Osteocyte (in vitro differentiated cells): Measurements from ENCODE around the gene SLCO2A1. TPM values are rescaled to one million over a fixed set of nuclear protein-coding genes. Genes with fewer than 3 reads are reported as not detected.

ENCODE experiments used
- DNase-seq: peaks from one replicate; pipeline ENCODE4 v3.0.0; 2021; ENCODE audit warnings: mixed read lengths; ENCODE audit not compliant: unreplicated experiment; ENCODE audit errors: extremely low spot score
- H3K27ac Mint-ChIP-seq: one replicate; pipeline ENCODE4 v1.8.0; 2021; ENCODE audit warnings: mild to moderate bottlenecking, mixed read lengths; ENCODE audit not compliant: unreplicated experiment
- H3K27me3 Mint-ChIP-seq: one replicate; pipeline ENCODE4 v1.8.0; 2021; ENCODE audit warnings: mixed read lengths; ENCODE audit not compliant: unreplicated experiment
- H3K36me3 Mint-ChIP-seq: one replicate; pipeline ENCODE4 v1.8.0; 2021; ENCODE audit warnings: mixed read lengths; ENCODE audit not compliant: unreplicated experiment
- H3K4me1 Mint-ChIP-seq: one replicate; pipeline ENCODE4 v1.8.0; 2021; ENCODE audit warnings: mixed read lengths; ENCODE audit not compliant: unreplicated experiment
- H3K4me3 Mint-ChIP-seq: one replicate; pipeline ENCODE4 v1.8.0; 2021; ENCODE audit warnings: mild to moderate bottlenecking, moderate library complexity, mixed read lengths; ENCODE audit not compliant: unreplicated experiment
- H3K9me3 Mint-ChIP-seq: one replicate; pipeline ENCODE4 v1.8.0; 2021; ENCODE audit warnings: mixed read lengths; ENCODE audit not compliant: unreplicated experiment
- total RNA-seq: library from RNA; stranded (reverse); gene quantifications from 2 replicates; pipeline ENCODE4 v1.2.1, GENCODE V29; 2021
- TF ChIP-seq, protein P1 (sequence below): fragments of 200-600 bp; sonication (generic); IDR thresholded peaks from 2 replicates; pipeline ENCODE4 v1.5.0; 2021; ENCODE audit warnings: antibody characterized with exemption, mild to moderate bottlenecking, moderate library complexity

The SLCO2A1 gene
- total RNA-seq, 1 donor from 2014 or later: 9.8 TPM

DNA sequence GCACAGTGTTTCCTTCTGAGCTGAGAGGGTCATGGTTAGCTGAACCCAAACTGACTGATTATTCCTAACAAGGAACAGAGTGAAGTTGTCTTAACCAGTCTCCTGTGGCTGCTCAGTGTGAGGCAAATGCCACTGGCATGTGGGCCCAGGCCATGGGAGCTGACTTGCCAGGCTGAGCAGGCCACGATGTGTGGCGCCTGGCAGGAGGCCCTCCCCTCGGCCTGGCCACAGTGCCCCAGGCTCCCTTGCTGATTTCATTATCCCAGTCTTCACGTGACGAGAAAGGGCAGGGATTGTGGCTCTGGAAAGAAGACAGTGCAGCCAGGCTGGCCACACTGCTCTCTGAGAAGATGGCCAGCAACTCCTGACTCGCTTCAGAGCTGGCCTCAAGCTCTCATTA lies 58.8 kb downstream of the SLCO2A1 start:
- TF ChIP-seq, protein P1, sequence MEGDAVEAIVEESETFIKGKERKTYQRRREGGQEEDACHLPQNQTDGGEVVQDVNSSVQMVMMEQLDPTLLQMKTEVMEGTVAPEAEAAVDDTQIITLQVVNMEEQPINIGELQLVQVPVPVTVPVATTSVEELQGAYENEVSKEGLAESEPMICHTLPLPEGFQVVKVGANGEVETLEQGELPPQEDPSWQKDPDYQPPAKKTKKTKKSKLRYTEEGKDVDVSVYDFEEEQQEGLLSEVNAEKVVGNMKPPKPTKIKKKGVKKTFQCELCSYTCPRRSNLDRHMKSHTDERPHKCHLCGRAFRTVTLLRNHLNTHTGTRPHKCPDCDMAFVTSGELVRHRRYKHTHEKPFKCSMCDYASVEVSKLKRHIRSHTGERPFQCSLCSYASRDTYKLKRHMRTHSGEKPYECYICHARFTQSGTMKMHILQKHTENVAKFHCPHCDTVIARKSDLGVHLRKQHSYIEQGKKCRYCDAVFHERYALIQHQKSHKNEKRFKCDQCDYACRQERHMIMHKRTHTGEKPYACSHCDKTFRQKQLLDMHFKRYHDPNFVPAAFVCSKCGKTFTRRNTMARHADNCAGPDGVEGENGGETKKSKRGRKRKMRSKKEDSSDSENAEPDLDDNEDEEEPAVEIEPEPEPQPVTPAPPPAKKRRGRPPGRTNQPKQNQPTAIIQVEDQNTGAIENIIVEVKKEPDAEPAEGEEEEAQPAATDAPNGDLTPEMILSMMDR: no peak
- Mint-ChIP-seq H3K27me3 (no peaks in the 10 kb centered on the region), H3K4me1 (peaks cover 3% of the 10 kb centered on the region), H3K27ac (no peak overlapping the region), H3K36me3 (peaks cover 10% of the 10 kb centered on the region), H3K9me3 (peaks cover 11% of the 10 kb centered on the region), H3K4me3 (no peak overlapping the region)
- no peak for DNase-seq

DNA sequence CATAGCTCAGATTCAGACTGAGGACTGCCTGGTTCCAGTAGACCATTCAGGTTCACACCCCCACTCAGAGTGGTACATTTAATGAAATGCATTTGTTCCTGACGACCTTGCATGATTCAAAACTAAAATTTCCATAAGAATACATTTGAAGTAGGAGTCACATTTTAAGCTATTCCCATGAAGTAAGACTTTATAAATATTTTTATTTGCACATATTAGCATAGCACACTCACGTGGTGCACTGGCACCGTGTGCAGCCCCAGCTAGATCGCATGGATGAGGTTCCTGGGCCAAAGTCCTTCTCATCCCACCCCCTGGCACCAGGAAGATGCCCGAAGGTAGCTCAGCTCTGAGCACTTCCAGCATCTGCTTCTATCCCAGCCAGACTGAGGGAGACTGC lies 59.4 kb downstream of the SLCO2A1 start:
- peaks cover 3% of the 10 kb centered on the region for H3K4me1 Mint-ChIP-seq
- no peak for DNase-seq
- no peak overlapping the region for H3K4me3 Mint-ChIP-seq
- peaks cover 11% of the 10 kb centered on the region for H3K9me3 Mint-ChIP-seq
- H3K36me3 Mint-ChIP-seq: peaks cover 10% of the 10 kb centered on the region
- no peaks in the 10 kb centered on the region for H3K27me3 Mint-ChIP-seq
- H3K27ac Mint-ChIP-seq: no peak overlapping the region
- TF ChIP-seq, protein P1: no peak

DNA sequence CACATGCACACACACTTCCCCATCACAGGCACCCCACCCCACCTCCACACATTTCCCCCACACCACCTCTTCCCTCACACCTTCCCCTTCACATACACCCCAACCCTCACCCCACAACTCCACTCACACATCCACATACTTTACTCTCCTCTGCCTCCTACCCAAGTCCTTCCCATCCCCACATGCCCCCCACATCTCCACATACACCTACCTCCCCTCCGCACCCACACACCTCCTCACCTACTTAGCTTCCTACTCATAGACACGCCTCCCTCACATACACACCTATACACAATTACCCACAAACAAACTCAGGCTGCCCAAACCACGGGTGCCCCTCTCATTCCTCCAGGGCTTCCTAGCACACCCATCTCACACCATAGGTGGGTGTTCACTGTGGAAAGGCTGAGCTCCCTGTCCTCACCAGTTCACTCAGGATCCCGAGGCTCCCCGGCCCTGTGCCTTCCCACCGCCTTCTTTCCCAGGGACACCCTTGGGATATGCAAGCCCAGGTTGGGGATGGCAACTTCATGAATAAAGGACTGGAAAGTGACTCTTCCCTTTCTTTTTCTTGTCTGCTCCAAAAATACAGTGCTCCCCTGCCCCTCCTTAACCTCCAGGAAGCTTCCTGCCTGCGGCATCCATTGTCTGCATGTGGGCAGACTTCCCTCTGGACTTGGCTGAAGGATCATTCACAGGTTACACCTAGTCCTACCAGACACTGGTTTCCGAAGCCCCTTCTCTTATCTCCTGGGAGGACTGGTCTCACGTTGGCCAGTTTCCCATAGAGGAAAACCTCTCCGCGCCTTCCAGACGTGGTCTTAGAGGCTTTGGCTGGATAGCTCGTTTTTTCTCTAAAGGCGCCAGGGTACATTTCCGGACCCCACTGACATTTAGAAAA lies 61.5 kb downstream of the SLCO2A1 start:
- H3K27ac Mint-ChIP-seq: no peak overlapping the region
- TF ChIP-seq, protein P1: no peak
- peaks cover 7% of the 10 kb centered on the region for H3K36me3 Mint-ChIP-seq
- peaks cover 11% of the 10 kb centered on the region for H3K9me3 Mint-ChIP-seq
- H3K4me1 Mint-ChIP-seq: peaks cover 3% of the 10 kb centered on the region
- no peak for DNase-seq
- no peaks in the 10 kb centered on the region for H3K27me3 Mint-ChIP-seq
- H3K4me3 Mint-ChIP-seq: no peak overlapping the region

DNA sequence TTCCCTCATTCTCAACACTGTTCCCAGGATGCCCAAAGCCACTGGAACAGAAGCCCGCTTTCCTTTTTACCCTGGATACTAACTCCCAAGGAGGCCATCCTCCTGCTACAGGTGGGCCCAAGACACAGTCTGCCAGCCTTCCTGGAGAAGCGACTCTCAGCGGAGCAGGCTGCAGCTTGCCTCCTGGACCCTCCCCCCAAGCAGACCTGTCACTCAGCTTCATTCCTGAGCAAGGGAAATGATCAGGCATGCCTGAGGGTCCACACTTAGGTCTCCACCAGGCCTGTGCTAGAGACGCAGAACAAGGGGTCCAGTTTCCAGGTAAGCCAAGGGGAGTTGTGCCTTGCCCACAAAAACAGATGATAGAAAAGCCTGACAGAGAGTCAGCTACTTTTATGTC lies 62.8 kb downstream of the SLCO2A1 start:
- Mint-ChIP-seq H3K4me3 (no peak overlapping the region), H3K27me3 (no peaks in the 10 kb centered on the region), H3K27ac (no peak overlapping the region), H3K36me3 (peaks cover 2% of the 10 kb centered on the region), H3K4me1 (peaks cover 16% of the 10 kb centered on the region), H3K9me3 (peaks cover under 1% of the 10 kb centered on the region)
- TF ChIP-seq, protein P1: no peak
- DNase-seq: no peak

DNA sequence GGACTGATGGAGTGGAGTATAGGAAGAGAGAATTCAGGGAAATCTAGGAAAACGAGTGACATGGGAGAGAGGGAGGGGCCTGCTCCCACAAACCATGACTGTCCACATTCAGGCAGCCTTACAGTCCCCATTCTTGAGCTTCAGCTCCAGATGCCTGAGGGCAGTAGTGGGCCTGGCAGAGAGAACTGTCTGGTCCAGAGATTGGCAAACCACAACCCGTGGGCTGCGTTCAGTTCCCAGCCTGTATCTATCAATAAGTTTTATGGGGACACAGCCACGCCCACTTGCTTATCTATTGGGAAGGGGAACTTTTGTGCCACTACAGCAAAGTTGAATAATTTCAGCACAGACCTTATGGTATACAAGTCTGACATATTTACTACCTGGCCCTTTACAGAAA lies 63.8 kb downstream of the SLCO2A1 start:
- DNase-seq: no peak
- no peaks in the 10 kb centered on the region for H3K27me3 Mint-ChIP-seq
- TF ChIP-seq, protein P1: no peak
- H3K4me3 Mint-ChIP-seq: no peak overlapping the region
- peaks cover 17% of the 10 kb centered on the region for H3K4me1 Mint-ChIP-seq
- H3K36me3 Mint-ChIP-seq: peaks cover 2% of the 10 kb centered on the region
- H3K27ac Mint-ChIP-seq: no peak overlapping the region
- no peaks in the 10 kb centered on the region for H3K9me3 Mint-ChIP-seq
